HG03139 (cell line): ENCODE results near the gene CAMSAP2.
"Not testable (repeated sequence)": the region's sequence is repeated elsewhere in the genome, so short reads cannot be mapped to it uniquely, and the experiment has no call there.

Experiments used
- ATAC-seq: cut with Tn5 transposase; IDR thresholded peaks from one replicate; pipeline ENCODE4 v1.9.1; 2021; ENCODE audit not compliant: unreplicated experiment

CAMSAP2 gene

GRCh38 chr1:200738949-200739651, 407 bp downstream of the CAMSAP2 start:
- peak; percentile 50 for ATAC-seq

DNA sequence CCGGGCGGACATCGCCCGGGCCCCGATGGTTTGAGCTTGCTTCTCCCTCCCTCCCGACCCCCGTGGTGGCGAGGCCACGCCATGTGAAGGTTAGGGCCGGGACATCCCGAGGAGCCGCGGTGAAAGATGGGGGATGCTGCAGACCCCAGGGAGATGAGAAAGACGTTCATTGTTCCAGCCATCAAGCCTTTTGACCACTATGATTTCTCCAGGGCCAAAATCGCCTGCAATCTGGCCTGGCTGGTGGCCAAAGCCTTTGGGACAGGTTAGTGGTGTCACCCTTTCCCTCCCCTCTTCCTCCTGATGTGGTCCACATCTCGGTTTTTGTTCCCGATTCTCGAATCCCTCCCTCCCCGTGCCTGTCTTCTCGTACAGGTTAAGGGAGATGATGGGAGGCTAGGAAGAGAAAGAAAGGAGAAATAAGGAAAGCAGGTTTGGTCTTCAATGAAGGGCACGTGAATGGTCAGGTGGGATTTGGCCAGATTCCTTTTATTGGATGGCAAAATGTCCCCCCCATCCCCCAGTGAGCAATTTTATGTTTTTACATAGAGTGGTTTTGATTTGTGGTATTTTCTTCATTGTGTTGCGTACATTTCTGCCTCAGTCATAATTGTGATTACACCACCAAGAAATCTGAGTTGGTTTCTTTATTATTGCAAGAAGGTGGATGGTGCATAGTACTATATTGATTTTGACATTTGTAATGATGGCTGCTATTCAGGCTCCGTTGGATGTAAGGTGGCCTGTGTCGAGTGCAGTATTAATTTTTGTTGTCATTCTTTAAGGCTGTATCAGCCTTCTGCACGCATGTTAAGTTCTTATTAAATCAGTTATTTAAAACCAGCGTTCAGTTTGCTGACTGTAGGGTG, 1.2 kb downstream of the CAMSAP2 start:
- ATAC-seq, result no peak

DNA sequence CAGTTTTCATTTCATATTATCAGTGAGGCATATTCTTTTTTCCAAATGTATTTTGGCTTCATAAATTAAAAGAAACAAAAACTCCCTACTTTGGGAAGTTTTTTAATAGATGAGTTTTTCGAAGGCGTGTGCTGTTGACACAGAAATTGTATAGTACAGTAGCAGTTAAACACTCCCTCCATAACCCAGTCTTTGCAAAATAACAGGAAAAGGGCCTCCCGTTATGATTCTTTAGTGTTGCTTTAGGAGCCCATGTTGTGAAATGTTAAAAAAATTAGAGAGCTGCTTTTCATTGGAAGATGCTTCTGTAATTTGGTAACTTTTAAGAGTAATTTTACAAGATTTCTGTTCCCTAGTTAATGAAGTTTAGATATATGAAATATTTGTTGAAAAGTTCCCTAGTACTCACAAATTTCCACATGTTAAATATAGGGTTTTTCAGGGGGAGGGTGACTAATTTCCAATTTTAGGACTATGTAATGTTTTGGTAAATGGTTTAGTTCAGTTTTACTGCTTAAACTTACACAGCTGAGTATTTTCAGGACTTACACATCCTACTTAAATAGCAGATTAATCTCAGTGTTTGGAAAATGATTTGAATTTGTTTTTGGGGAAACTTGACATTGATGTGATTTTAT, 2.0 kb downstream of the CAMSAP2 start:
- no peak for ATAC-seq

DNA sequence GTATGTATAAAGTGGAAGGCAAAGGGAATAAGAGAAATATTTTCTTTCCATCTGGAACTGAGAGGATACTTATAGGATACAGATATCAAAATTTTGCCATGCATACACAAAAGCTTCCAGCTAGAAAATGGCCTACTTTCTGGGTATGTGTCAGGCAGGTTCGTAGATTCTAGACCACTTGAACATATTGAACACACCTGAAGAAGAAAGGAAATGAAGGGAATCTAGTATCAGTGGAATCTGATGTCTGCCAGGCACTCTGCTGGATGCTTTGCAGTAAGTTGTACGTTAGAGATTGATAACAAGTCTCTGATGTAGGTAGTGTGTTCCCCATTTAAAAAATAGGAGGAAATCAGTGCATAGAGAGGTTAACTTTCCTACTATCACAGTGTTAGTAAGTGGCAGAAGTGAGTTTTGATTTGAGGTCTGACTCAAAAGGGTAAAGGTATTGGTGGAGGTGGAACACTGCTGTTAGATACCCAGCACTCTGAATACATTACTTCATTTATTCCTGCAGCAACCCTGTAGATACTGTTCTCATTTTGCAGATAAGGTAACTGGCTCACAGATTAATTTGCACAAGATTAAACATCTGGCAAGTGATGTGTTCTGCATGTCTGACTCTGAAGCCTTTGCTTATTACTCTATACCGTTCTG, 3.0 kb downstream of the CAMSAP2 start:
- no peak for ATAC-seq

DNA sequence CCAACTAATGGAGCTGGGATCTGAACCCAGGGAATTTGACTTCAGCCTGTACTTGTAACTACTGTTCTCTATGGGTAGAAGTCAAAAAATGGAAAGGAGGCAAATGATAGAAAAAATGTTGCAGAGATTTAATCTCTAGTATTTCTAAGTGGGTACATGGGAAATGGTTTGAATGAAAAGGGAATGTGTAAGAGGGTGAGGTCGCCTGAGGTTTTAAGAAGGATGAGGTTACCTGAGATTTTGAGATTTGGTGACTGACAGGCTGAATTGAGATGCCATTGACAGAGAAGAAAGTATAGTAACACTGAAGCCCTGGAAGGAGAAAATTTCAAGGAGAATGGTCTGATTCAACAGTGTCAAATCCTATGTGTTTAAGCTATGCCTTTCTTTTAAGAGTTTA, 5.5 kb downstream of the CAMSAP2 start:
- no peak for ATAC-seq

- no peak for ATAC-seq
Observed at GRCh38 chr1:200749090-200749489, 10.4 kb downstream of the CAMSAP2 start.

GRCh38 chr1:200750749-200751148, 12.1 kb downstream of the CAMSAP2 start:
- not testable (repeated sequence) for ATAC-seq

- ATAC-seq, result peak; percentile 81
Observed at GRCh38 chr1:200751717-200752116, 13.0 kb downstream of the CAMSAP2 start.

DNA sequence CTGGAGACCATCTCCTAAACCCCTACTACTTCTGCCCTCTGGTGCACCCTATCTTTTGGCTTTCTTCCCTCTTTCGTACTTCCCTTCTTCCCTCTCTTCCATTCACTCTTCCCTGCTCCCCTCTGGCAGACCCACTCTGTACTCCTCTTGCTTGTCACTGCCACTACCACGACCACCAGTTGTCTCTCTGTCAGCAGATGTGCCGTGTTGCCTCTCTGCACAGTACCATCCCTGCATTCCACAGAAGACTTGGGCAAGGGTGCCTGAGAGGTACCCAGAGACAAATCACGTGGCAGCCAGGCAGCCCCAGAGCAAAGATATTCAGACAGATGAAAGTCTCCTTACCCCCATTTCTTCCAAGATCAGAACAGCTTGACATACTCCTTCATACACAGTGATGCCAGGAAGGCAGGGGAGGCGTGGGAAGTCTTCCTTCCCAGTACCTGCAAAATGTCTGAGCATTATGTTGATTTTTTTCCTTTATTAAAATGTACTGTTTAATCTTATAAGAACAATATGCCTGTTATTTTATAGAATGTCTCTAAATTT, 15.0 kb downstream of the CAMSAP2 start:
- ATAC-seq, result no peak

- ATAC-seq, result no peak
Observed at GRCh38 chr1:200755456-200755855, 16.8 kb downstream of the CAMSAP2 start.

GRCh38 chr1:200762089-200762488, 23.4 kb downstream of the CAMSAP2 start:
- no peak for ATAC-seq

DNA sequence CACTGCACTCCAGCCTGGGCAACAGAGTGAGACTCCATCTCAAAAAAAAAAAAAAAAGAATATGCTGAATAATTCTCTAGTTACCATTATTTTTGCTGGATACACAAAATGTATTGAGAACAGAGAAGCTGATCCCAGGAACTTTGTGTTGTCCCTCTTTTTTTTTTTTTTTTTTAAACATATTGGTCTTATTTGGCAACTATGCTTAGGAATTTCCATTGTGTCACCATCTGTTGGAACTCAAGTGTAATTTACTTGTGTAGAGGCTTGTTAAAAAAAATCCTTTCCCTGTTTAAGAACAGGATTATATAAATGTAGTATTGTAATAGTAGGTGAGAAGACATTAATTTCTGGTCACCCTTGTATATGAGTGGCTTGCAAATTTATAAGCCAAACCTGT, 28.6 kb downstream of the CAMSAP2 start:
- ATAC-seq, result no peak

DNA sequence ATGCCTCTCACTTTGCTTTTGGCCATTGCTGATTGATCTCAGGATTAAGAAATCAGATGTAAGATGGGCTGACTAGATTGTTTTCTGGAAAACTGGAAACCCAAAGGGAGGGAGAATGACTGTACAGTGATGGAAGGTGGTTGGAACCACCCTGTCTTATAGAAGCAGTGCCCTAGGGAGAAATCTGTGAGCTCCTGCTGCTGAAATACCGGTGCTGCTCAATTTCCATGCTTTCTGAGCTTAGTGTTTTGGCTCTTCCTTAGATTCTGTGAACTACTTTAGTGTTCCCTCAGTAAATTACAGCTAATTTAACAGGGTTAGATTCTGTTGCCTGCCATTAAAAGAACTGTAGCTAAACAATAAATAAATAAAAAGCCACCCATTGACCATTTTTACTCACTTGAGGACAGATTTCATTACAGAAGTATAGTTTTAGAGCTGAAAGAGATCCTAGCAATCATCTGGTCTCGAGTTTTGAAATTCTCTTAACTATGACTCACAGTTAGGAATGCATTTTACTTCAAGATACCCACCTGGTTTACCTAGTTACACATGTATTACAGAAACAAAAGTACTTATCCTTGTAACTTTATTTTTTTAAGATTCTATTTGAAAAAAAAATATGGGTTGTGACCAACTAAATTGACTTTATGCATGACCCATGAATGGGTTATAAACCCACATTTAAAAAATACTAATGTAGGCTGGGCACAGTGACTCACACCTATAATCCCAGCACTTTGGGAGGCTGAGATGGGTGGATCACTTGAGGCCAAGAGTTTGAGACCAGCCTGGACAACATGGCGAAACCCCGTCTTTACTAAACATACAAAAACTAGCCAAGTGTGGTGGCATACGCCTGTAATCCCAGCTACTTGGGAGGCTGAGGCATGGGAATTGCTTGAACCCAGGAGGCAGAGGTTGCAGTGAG, 33.2 kb downstream of the CAMSAP2 start:
- ATAC-seq, result no peak

- no peak for ATAC-seq
Observed at GRCh38 chr1:200774311-200774710, 35.6 kb downstream of the CAMSAP2 start.

DNA sequence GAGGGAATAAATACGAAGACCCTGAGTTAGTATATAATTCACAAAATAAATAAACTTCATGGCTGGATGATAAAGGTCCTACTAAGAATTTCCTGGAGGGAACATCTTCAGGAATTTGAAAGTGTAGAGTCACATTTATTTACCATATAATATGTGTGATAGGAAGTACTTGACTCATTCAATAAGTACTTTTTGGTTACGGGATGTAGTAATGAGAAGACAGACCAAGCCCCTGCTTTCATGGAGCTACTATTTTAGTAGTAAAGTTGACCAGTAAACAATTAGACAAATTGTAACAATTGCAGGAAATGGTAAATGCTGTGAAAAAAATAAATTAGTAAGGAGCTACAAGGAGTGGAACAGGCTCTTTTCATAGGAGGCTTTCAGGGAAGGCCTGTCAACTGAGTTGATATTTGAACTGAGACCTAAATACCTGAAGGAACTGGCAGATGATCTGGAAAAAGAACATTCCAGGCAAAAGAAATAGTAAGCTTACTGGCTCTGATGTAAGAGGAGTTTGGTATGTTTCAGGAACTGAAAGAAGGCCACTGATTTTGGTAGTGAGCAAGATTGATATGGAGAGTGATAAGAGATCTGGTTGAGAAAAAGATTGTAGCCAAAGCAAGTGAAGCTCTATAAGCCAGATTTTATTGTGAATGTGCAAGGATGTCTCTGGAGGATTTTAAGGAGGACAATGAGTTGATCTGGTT, 36.2 kb downstream of the CAMSAP2 start:
- ATAC-seq, result no peak

GRCh38 chr1:200775850-200776249, 37.2 kb downstream of the CAMSAP2 start:
- ATAC-seq, result no peak

GRCh38 chr1:200776949-200777348, 38.3 kb downstream of the CAMSAP2 start:
- no peak for ATAC-seq

DNA sequence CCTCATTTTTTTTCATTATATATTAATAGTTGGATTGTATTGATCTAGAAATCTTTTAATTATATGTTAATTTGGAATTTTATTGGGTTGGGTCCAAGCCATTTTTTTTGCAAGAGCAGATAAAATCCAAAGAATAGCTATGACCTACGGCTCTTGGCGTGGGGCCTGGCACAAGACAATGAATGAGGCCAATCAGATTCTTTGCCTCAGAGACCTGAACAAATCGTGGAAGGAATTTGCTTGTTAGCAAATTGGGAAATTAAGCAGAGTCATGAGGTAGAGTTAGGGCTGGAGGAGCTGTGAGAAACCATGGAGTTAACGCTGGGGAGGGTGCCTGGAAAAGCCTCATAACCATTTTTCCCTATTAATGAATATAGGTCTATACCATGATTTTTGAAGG, 40.1 kb downstream of the CAMSAP2 start:
- ATAC-seq, result no peak

GRCh38 chr1:200779326-200779725, 40.6 kb downstream of the CAMSAP2 start:
- ATAC-seq, result no peak
